H9 (cell line): ENCODE results near the gene HOXA4. TPM values are rescaled to one million over a fixed set of nuclear protein-coding genes. Genes with fewer than 3 reads are reported as not detected.

Source experiments
- DNase-seq: peaks from one replicate; pipeline ENCODE4 v3.0.0-alpha.2; 2017
- H2AFZ ChIP-seq: one replicate; pipeline ENCODE4 v1.6.1; 2013; ENCODE audit warnings: mild to moderate bottlenecking, low read length, control low read depth, moderate library complexity
- H2AK5ac ChIP-seq: 2 replicates; pipeline ENCODE4 v1.6.1; 2013; ENCODE audit warnings: low read length, control low read depth, mixed read lengths; ENCODE audit not compliant: insufficient read length
- H2BK120ac ChIP-seq: one replicate; pipeline ENCODE4 v1.6.1; 2013; ENCODE audit warnings: low read depth, mild to moderate bottlenecking, low read length, control low read depth, inconsistent platforms; ENCODE audit not compliant: poor library complexity, severe bottlenecking
- H2BK12ac ChIP-seq: 2 replicates; pipeline ENCODE4 v1.6.1; 2013; ENCODE audit warnings: low read length, control low read depth, mixed read lengths, low read depth; ENCODE audit not compliant: insufficient read length
- H2BK15ac ChIP-seq: 2 replicates; pipeline ENCODE4 v1.6.1; 2013; ENCODE audit warnings: low read depth, low read length, control low read depth
- H2BK20ac ChIP-seq: one replicate; pipeline ENCODE4 v1.6.1; 2013; ENCODE audit warnings: low read depth, mild to moderate bottlenecking, low read length, control low read depth, inconsistent platforms; ENCODE audit not compliant: poor library complexity, severe bottlenecking
- H2BK5ac ChIP-seq: 2 replicates; pipeline ENCODE4 v1.6.1; 2013; ENCODE audit warnings: low read length, control low read depth, mixed read lengths; ENCODE audit not compliant: insufficient read length
- H3K14ac ChIP-seq: 2 replicates; pipeline ENCODE4 v1.6.1; 2013; ENCODE audit warnings: low read length, control low read depth; ENCODE audit not compliant: insufficient read depth
- H3K18ac ChIP-seq: 2 replicates; pipeline ENCODE4 v1.6.1; 2013; ENCODE audit warnings: low read depth, mild to moderate bottlenecking, mixed read lengths, low read length, control low read depth; ENCODE audit not compliant: insufficient read length
- H3K23ac ChIP-seq: 2 replicates; pipeline ENCODE4 v1.6.1; 2013; ENCODE audit warnings: low read length, control low read depth, mixed read lengths, low read depth; ENCODE audit not compliant: insufficient read length
- H3K23me2 ChIP-seq: 2 replicates; pipeline ENCODE4 v1.6.1; 2013; ENCODE audit warnings: low read depth, mild to moderate bottlenecking, mixed read lengths, low read length, control low read depth; ENCODE audit not compliant: insufficient read length, poor library complexity, severe bottlenecking
- H3K27ac ChIP-seq: 2 replicates; pipeline ENCODE4 v1.5.1; 2013; ENCODE audit warnings: low read length, control low read depth, mixed read lengths, low read depth; ENCODE audit not compliant: insufficient read length
- H3K27me3 ChIP-seq: 2 replicates; pipeline ENCODE4 v1.6.1; 2013; ENCODE audit warnings: low read length, control low read depth, inconsistent platforms; ENCODE audit not compliant: insufficient read depth
- H3K4ac ChIP-seq: 2 replicates; pipeline ENCODE4 v1.6.1; 2013; ENCODE audit warnings: low read depth, mild to moderate bottlenecking, control low read depth, inconsistent platforms, low read length, moderate library complexity
- H3K4me1 ChIP-seq: 2 replicates; pipeline ENCODE4 v1.6.1; 2013; ENCODE audit warnings: low read length, control low read depth, inconsistent platforms; ENCODE audit not compliant: insufficient read depth
- H3K4me2 ChIP-seq: 2 replicates; pipeline ENCODE4 v1.6.1; 2013; ENCODE audit warnings: low read length, control low read depth, mixed read lengths; ENCODE audit not compliant: insufficient read length, insufficient read depth
- H3K56ac ChIP-seq: 2 replicates; pipeline ENCODE4 v1.6.1; 2013; ENCODE audit warnings: low read depth, mild to moderate bottlenecking, mixed read lengths, low read length, control low read depth; ENCODE audit not compliant: insufficient read length
- H3K79me1 ChIP-seq: 2 replicates; pipeline ENCODE4 v1.6.1; 2013; ENCODE audit warnings: low read depth, mild to moderate bottlenecking, moderate library complexity, low read length, control low read depth, inconsistent platforms; ENCODE audit not compliant: insufficient read depth, poor library complexity, severe bottlenecking
- H3K79me2 ChIP-seq: 2 replicates; pipeline ENCODE4 v1.6.1; 2013; ENCODE audit warnings: low read length, control low read depth, inconsistent platforms; ENCODE audit not compliant: insufficient read depth
- H3K9ac ChIP-seq: 2 replicates; pipeline ENCODE4 v1.6.1; 2013; ENCODE audit warnings: low read length, control low read depth, mixed read lengths; ENCODE audit not compliant: insufficient read length; ENCODE audit errors: extremely low read depth
- H3K9me3 ChIP-seq: one replicate; pipeline ENCODE4 v1.6.1; 2013; ENCODE audit warnings: low read depth, low read length, inconsistent platforms; ENCODE audit not compliant: control insufficient read depth
- H3T11ph ChIP-seq: one replicate; pipeline ENCODE4 v1.6.1; 2013; ENCODE audit warnings: mild to moderate bottlenecking, low read length, control low read depth, inconsistent platforms
- H4K20me1 ChIP-seq: one replicate; pipeline ENCODE4 v1.6.1; 2013; ENCODE audit not compliant: control insufficient read depth, insufficient read length, insufficient read depth
- H4K5ac ChIP-seq: 2 replicates; pipeline ENCODE4 v1.6.1; 2013; ENCODE audit warnings: low read depth, mild to moderate bottlenecking, mixed read lengths, low read length, control low read depth; ENCODE audit not compliant: insufficient read length
- H4K8ac ChIP-seq: replicated peaks from 2 replicates; pipeline ENCODE4 v1.6.1; 2013; ENCODE audit warnings: low read length, control low read depth, mixed read lengths, low read depth; ENCODE audit not compliant: insufficient read length
- H4K91ac ChIP-seq: 2 replicates; pipeline ENCODE4 v1.6.1; 2013; ENCODE audit warnings: low read depth, mild to moderate bottlenecking, moderate library complexity, mixed read lengths, low read length, control low read depth; ENCODE audit not compliant: insufficient read length
- H3K27ac Mint-ChIP-seq, 3 experiments: 2 replicates in 2 of 3; 3 replicates in 1 of 3; pipeline ENCODE4 v1.8.0; 2020 to 2021; ENCODE audit warnings: mixed read lengths in 3 of 3, mild to moderate bottlenecking in 1 of 3, moderate library complexity in 1 of 3
- H3K27me3 Mint-ChIP-seq: 2 replicates; pipeline ENCODE4 v1.8.0; 2021; ENCODE audit warnings: low read depth, mild to moderate bottlenecking, moderate library complexity, mixed read lengths
- H3K36me3 Mint-ChIP-seq, 3 experiments: 2 replicates in 2 of 3; 3 replicates in 1 of 3; pipeline ENCODE4 v1.8.0; 2020 to 2021; ENCODE audit warnings: low read depth in 3 of 3, mixed read lengths in 3 of 3; ENCODE audit not compliant: insufficient read depth in 1 of 3
- H3K4me1 Mint-ChIP-seq, 2 experiments: 2 replicates each; pipeline ENCODE4 v1.8.0; 2020; ENCODE audit warnings: mixed read lengths in 2 of 2
- H3K4me3 Mint-ChIP-seq, 2 experiments: 2 replicates in 1 of 2; 3 replicates in 1 of 2; pipeline ENCODE4 v1.8.0; 2020 to 2021; ENCODE audit warnings: mild to moderate bottlenecking in 2 of 2, mixed read lengths in 2 of 2, moderate library complexity in 1 of 2
- H3K9me3 Mint-ChIP-seq, 2 experiments: 2 replicates in 1 of 2; 3 replicates in 1 of 2; pipeline ENCODE4 v1.8.0; 2020; ENCODE audit warnings: mild to moderate bottlenecking in 2 of 2, mixed read lengths in 2 of 2, moderate library complexity in 1 of 2
- CTCF ChIP-seq: fragments of 200-600 bp; sonication (generic); conservative IDR thresholded peaks from 3 replicates; pipeline ENCODE4 v1.8.0; 2021; ENCODE audit warnings: antibody characterized with exemption, mild to moderate bottlenecking
- WGBS: extraction: QIAGEN DNeasy Blood & Tissue Kit; methylation state at CpG from one replicate; pipeline ENCODE4 v1.1.7; 2013; ENCODE audit warnings: missing lambda C conversion rate, low lambda C conversion rate, mixed read lengths; ENCODE audit not compliant: insufficient read length; ENCODE audit errors: extremely low coverage; 5-methylcytosine and 5-hydroxymethylcytosine counted together
- total RNA-seq: library from RNA; stranded (reverse); gene quantifications from 2 replicates; pipeline ENCODE4 v1.2.1, GENCODE V29; 2021

HOXA4 gene
- total RNA-seq, 1 experiment from 2014 or later = not detected

GRCh38 chr7:27148031-27148755, 17.6 kb upstream of the HOXA4 start:
- no peaks in the 10 kb centered on the region for H4K20me1 ChIP-seq
- no peak overlapping the region for H2AFZ ChIP-seq
- H3K14ac ChIP-seq = no peak overlapping the region
- H3K79me2 ChIP-seq = no peaks in the 10 kb centered on the region
- Mint-ChIP-seq H3K4me1 (peaks cover 10 to 28% of the 10 kb centered on the region in 2 experiments), H3K27me3 (peaks cover 100% of the 10 kb centered on the region), H3K27ac (no peak overlapping the region), H3K9me3 (peaks cover 17 to 22% of the 10 kb centered on the region in 2 experiments), H3K4me3 (peak overlapping the region in 1 of 2 experiments; percentile 66; a peak in 2 of 5 replicates), H3K36me3 (no peaks in the 10 kb centered on the region; a peak in 3 of 7 replicates)
- no peak overlapping the region for H3K9ac ChIP-seq
- no peak overlapping the region for H3T11ph ChIP-seq
- no peak overlapping the region for H4K8ac ChIP-seq
- no peak overlapping the region for H2BK12ac ChIP-seq
- DNase-seq = no peak
- H3K9me3 ChIP-seq = no peaks in the 10 kb centered on the region
- H3K23ac ChIP-seq = no peak overlapping the region
- no peak overlapping the region for H3K18ac ChIP-seq
- H3K79me1 ChIP-seq = no peaks in the 10 kb centered on the region
- no peak overlapping the region for H4K5ac ChIP-seq
- no peak overlapping the region for H3K4me2 ChIP-seq
- H2BK120ac ChIP-seq = no peak overlapping the region
- peaks cover 9% of the 10 kb centered on the region for H3K23me2 ChIP-seq
- no CpG with 5 or more reads among the region's 28 CpGs for WGBS
- H3K56ac ChIP-seq = no peak overlapping the region
- no peak overlapping the region for H3K27ac ChIP-seq
- TF ChIP-seq CTCF = no peak
- no peak overlapping the region for H2BK15ac ChIP-seq
- H2BK5ac ChIP-seq = no peak overlapping the region
- no peak overlapping the region for H2AK5ac ChIP-seq
- H3K4ac ChIP-seq = no peak overlapping the region
- no peak overlapping the region for H2BK20ac ChIP-seq
- no peaks in the 10 kb centered on the region for H3K4me1 ChIP-seq
- H3K27me3 ChIP-seq = peaks cover 94% of the 10 kb centered on the region
- no peak overlapping the region for H4K91ac ChIP-seq
